ENCODE data around the gene MTMR2.

The MTMR2 gene

GRCh38 chr11:95788921-95789505, 134.9 kb downstream of the MTMR2 start:
- POLR2A ChIA-PET: interaction anchor here (0.6 to 1.6 kb wide), 2 partner anchors 557 to 1296 kb away, joined by 3 to 6 read pairs; partner anchors contain the start of gene SESN3

More at GRCh38 chr11:95788921-95789505, 134.9 kb downstream of the MTMR2 start:
- CTCF ChIA-PET: interaction anchor here (1.0 to 3.0 kb wide), 6 partner anchors 10 to 637 kb away, joined by 3 to 18 read pairs (median 4); no protein-coding TSS in a partner anchor
- DNase-seq (ENCODE audit: extremely low spot score): peak; percentile 17
- no peak for TF ChIP-seq CTCF (IDR thresholded peaks at IDR 0.05; ENCODE audit: control extremely low read depth, extremely low read depth, low read depth, missing control alignments)

All from GM10248 (cell line).